ENCODE results near the gene APC2. TPM values are rescaled to one million over a fixed set of nuclear protein-coding genes. Genes with fewer than 3 reads are reported as not detected.

Gene APC2
- total RNA-seq, 2 donors from 2014 or later, result 0.05 to 2.2 TPM

- no peak overlapping the region for H3K4me3 ChIP-seq
- intact Hi-C loops (cut with DNase I), result loop anchor here (5.0 kb wide), 1 partner anchor 225 kb away; the partner anchor contains the start of gene FAM174C
These were observed 52.6 kb downstream of the APC2 start for GRCh38 chr19:1502433-1503088.

GRCh38 chr19:1503089-1503924, 53.4 kb downstream of the APC2 start:
- intact Hi-C loops (cut with DNase I), result loop anchor here (5.0 kb wide), 1 partner anchor 226 kb away; the partner anchor contains the start of gene FAM174C
- Histone ChIP-seq H3K36me3 (no peaks in the 10 kb centered on the region), H3K4me1 (replicated peaks) (no peaks in the 10 kb centered on the region), H3K4me3 (no peak overlapping the region), H3K27ac (no peak overlapping the region), H3K27me3 (replicated peaks; ENCODE audit: insufficient read depth) (peaks cover 14% of the 10 kb centered on the region), H3K9me3 (no peaks in the 10 kb centered on the region)
- TF ChIP-seq POLR2AphosphoS5 (IDR thresholded peaks at IDR 0.05) (no peak), CTCF (IDR thresholded peaks at IDR 0.05) (peak; percentile 40 to 70 (median 43)), POLR2A (IDR thresholded peaks at IDR 0.05) (peak; percentile 10)
- WGBS, result 8% methylated on average over 49 of the region's 49 CpGs
- no peak for DNase-seq (ENCODE audit: low spot score)

More at GRCh38 chr19:1502433-1503088, 52.6 kb downstream of the APC2 start:
- no peak overlapping the region for H3K27ac ChIP-seq
- no peaks in the 10 kb centered on the region for H3K36me3 ChIP-seq
- no peaks in the 10 kb centered on the region for H3K4me1 ChIP-seq (replicated peaks)
- no peak for DNase-seq (ENCODE audit: low spot score)
- TF ChIP-seq POLR2AphosphoS5 (IDR thresholded peaks at IDR 0.05), result no peak
- no peak for TF ChIP-seq POLR2A (IDR thresholded peaks at IDR 0.05)
- no peak for TF ChIP-seq CTCF (IDR thresholded peaks at IDR 0.05)
- WGBS, result 61% methylated on average over 14 of the region's 14 CpGs
- no peaks in the 10 kb centered on the region for H3K9me3 ChIP-seq
- peaks cover 14% of the 10 kb centered on the region for H3K27me3 ChIP-seq (replicated peaks; ENCODE audit: insufficient read depth)

- Histone ChIP-seq H3K36me3 (no peaks in the 10 kb centered on the region), H3K27me3 (replicated peaks; ENCODE audit: insufficient read depth) (peaks cover 14% of the 10 kb centered on the region), H3K4me3 (no peak overlapping the region), H3K27ac (no peak overlapping the region), H3K9me3 (no peaks in the 10 kb centered on the region), H3K4me1 (replicated peaks) (no peaks in the 10 kb centered on the region)
- no peak for TF ChIP-seq CTCF (IDR thresholded peaks at IDR 0.05)
- no peak for TF ChIP-seq POLR2A (IDR thresholded peaks at IDR 0.05)
- no peak for TF ChIP-seq POLR2AphosphoS5 (IDR thresholded peaks at IDR 0.05)
- intact Hi-C loops (cut with DNase I), result loop anchor here (5.0 kb wide), 1 partner anchor 227 kb away; the partner anchor contains the start of gene FAM174C
- DNase-seq (ENCODE audit: low spot score), result no peak
- 52% methylated on average over 23 of the region's 23 CpGs for WGBS
These were observed 54.2 kb downstream of the APC2 start for GRCh38 chr19:1503925-1504773.

- Histone ChIP-seq H3K27me3 (replicated peaks; ENCODE audit: insufficient read depth) (peaks cover 14% of the 10 kb centered on the region), H3K27ac (no peak overlapping the region), H3K4me3 (no peak overlapping the region), H3K9me3 (no peaks in the 10 kb centered on the region), H3K36me3 (no peaks in the 10 kb centered on the region), H3K4me1 (replicated peaks) (no peaks in the 10 kb centered on the region)
- TF ChIP-seq CTCF (IDR thresholded peaks at IDR 0.05) (no peak), POLR2A (IDR thresholded peaks at IDR 0.05) (no peak), POLR2AphosphoS5 (IDR thresholded peaks at IDR 0.05) (no peak)
- DNase-seq (ENCODE audit: low spot score), result no peak
- 61% methylated on average over 8 of the region's 8 CpGs for WGBS
- intact Hi-C loops (cut with DNase I), result no loop called here
These were observed 55.1 kb downstream of the APC2 start for GRCh38 chr19:1505012-1505411.

Data from prostate gland (tissue), 2 donors.